Thyroid gland (tissue), 4 donors: Measurements from ENCODE around the gene MREG. TPM values are rescaled to one million over a fixed set of nuclear protein-coding genes. Genes with fewer than 3 reads are reported as not detected.

Experiments used
- DNase-seq, 2 donors: peaks; one replicate each; pipeline ENCODE4 v3.0.0-alpha.2; 2019
- H3K27ac ChIP-seq, 3 donors: fragments of 200-600 bp; sonication (generic); 1 replicate in 2 of 3; 2 replicates in 1 of 3; pipeline ENCODE4 v1.5.1; 2016 to 2019; ENCODE audit warnings: mild to moderate bottlenecking in 1 of 3, moderate library complexity in 1 of 3
- H3K27me3 ChIP-seq: fragments of 200-600 bp; sonication (generic); one replicate; pipeline ENCODE4 v1.5.1; 2019
- H3K36me3 ChIP-seq, 2 donors: fragments of 200-600 bp; sonication (generic); one replicate each; pipeline ENCODE4 v1.5.1; 2016 to 2019
- H3K4me1 ChIP-seq, 2 donors: fragments of 200-600 bp; sonication (generic); one replicate each; pipeline ENCODE4 v1.5.1; 2017 to 2019
- H3K4me3 ChIP-seq, 3 donors: fragments of 200-600 bp; sonication (generic); replicated peaks in 1 of 3; 1 replicate in 2 of 3; 2 replicates in 1 of 3; pipeline ENCODE4 v1.5.1; 2016; ENCODE audit warnings: mild to moderate bottlenecking in 1 of 3
- H3K9me3 ChIP-seq: fragments of 200-600 bp; sonication (generic); one replicate; pipeline ENCODE4 v1.5.1; 2017
- CTCF ChIP-seq, 6 experiments: fragments of 200-600 bp in 3 of 6; fragments of 450-650 bp in 3 of 6; sonication (generic) in 3 of 6; IDR thresholded peaks; one replicate each; pipeline ENCODE4 v1.5.1; 2016 to 2019; ENCODE audit warnings: antibody characterized with exemption in 6 of 6, mild to moderate bottlenecking in 2 of 6, inconsistent platforms in 1 of 6, moderate library complexity in 1 of 6
- POLR2A ChIP-seq, 2 donors: fragments of 450-650 bp; IDR thresholded peaks; one replicate each; pipeline ENCODE4 v1.6.1; 2017; ENCODE audit warnings: antibody characterized with exemption in 2 of 2, mild to moderate bottlenecking in 2 of 2, moderate library complexity in 1 of 2
- WGBS, 2 donors: methylation state at CpG; one replicate each; pipeline ENCODE4 v1.1.5; 2017; 5-methylcytosine and 5-hydroxymethylcytosine counted together
- intact Hi-C: fragments of 100-400 bp; cut with DNase I; formaldehyde crosslinking; loops from one replicate; pipeline ENCODE4 v1.15.1; 2023
- total RNA-seq, 4 donors: library from RNA; depleted of rRNA; stranded (reverse); fragments of >200 nt; gene quantifications; one replicate each; pipeline ENCODE4 v1.2.3, GENCODE V29; 2016

Gene MREG
- total RNA-seq, 4 donors from 2014 or later, result 4.4 to 5.4 (median 5.2) TPM

GRCh38 chr2:216024779-216025336 is 11.5 kb upstream of the MREG start:
- WGBS, 2 donors, result 94 to 97% methylated on average over 7 of the region's 7 CpGs
- no peak for TF ChIP-seq POLR2A (IDR thresholded peaks at IDR 0.05)
- no peak for TF ChIP-seq CTCF (IDR thresholded peaks at IDR 0.05)

DNA sequence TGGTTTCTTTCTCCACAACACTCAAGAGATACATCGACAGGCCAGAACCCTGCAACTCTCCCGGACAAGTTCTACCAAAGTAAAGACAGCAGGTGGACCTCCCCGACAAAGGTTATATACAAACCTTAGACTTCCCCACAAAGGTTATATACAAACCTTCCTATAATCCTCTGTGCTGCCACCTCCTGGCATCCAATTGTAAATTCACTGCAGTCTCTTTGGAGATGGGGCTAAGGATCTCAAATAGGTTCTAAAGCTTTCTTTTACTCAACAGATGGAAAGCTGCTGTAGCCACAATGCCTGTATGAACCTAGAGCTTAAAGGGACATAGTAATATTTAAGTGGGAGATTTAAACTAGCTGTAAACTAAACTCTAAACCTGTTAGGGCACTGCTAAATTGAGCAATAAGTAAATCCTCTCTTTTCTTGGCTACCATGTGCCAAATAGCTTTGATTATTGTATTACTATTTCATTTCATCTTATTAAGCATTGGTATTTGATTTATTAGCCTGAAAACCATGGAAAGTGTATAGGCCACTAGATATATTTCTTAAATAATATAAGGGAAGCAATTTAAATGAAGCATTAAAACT is 9.8 kb upstream of the MREG start:
- H3K4me3 ChIP-seq, result no peak overlapping the region
- no peak overlapping the region for H3K27ac ChIP-seq
- no peaks in the 10 kb centered on the region for H3K36me3 ChIP-seq
- intact Hi-C loops, result no loop called here
- WGBS, 2 donors, result 23 to 25% methylated on average over 3 of the region's 3 CpGs
- no peaks in the 10 kb centered on the region for H3K4me1 ChIP-seq
- TF ChIP-seq CTCF (IDR thresholded peaks at IDR 0.05) (peak in 5 of 6 experiments; percentile 15 to 64 (median 41)), POLR2A (IDR thresholded peaks at IDR 0.05) (no peak)
- DNase-seq, result peak; percentile 38 to 46
- H3K9me3 ChIP-seq, result no peaks in the 10 kb centered on the region
- no peaks in the 10 kb centered on the region for H3K27me3 ChIP-seq

More at GRCh38 chr2:216024779-216025336, 11.5 kb upstream of the MREG start:
- Histone ChIP-seq H3K4me1 (no peaks in the 10 kb centered on the region), H3K4me3 (no peak overlapping the region), H3K36me3 (peaks cover 3 to 6% of the 10 kb centered on the region in 2 donors), H3K27ac (no peak overlapping the region), H3K9me3 (no peaks in the 10 kb centered on the region), H3K27me3 (no peaks in the 10 kb centered on the region)
- intact Hi-C loops, result no loop called here
- DNase-seq, result no peak

DNA sequence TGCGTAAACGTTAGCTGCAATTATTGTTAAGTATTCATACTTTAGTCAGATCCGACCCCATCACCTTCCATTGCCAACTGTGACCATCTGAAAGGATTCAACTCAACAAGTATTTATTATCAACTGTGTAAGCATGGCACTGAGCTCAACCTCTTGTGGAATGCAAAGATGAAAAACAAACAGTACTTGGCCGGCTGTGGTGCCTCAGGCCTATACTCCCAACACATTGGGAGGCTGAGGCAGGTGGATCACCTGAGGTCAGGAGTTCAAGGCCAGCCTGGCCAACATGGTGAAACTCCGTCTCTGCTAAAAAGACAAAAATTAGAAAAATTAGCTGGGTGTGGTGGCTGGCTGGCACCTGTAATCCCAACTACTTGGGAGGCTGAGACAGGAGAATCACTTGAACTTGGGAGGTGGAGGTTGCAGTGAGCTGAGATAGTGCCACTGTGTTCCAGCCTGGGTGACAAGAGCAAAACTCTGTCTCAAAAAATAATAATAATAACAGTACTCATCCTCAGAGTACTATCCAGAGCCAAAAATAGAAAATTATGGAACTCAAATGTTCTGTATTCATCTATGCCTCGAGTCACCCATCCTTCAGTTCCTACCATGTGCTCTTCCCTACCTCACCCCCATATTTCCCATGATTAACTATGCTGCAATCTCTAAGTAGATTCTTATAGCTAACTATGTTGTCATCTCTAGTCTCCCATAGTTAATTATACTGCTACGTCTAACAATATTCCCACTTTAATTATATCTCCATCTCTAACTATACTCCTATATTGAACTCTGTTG is 8.6 kb upstream of the MREG start:
- Histone ChIP-seq H3K9me3 (no peaks in the 10 kb centered on the region), H3K27ac (no peak overlapping the region), H3K36me3 (no peaks in the 10 kb centered on the region), H3K4me1 (no peaks in the 10 kb centered on the region), H3K4me3 (no peak overlapping the region), H3K27me3 (no peaks in the 10 kb centered on the region)
- WGBS, 2 donors, result 89 to 90% methylated on average over 7 of the region's 7 CpGs
- no peak for DNase-seq
- intact Hi-C loops, result no loop called here
- TF ChIP-seq CTCF (IDR thresholded peaks at IDR 0.05) (no peak), POLR2A (IDR thresholded peaks at IDR 0.05) (no peak)

- no peak for DNase-seq
- Histone ChIP-seq H3K9me3 (no peaks in the 10 kb centered on the region), H3K4me1 (peaks cover 0 to 6% of the 10 kb centered on the region in 2 donors), H3K4me3 (no peak overlapping the region), H3K36me3 (no peaks in the 10 kb centered on the region), H3K27ac (no peak overlapping the region), H3K27me3 (no peaks in the 10 kb centered on the region)
- TF ChIP-seq CTCF (IDR thresholded peaks at IDR 0.05) (no peak), POLR2A (IDR thresholded peaks at IDR 0.05) (no peak)
- intact Hi-C loops, result no loop called here
- 95% methylated on average over 3 of the region's 3 CpGs for WGBS, 2 donors
Observed at GRCh38 chr2:216018709-216019108, 5.4 kb upstream of the MREG start.

DNA sequence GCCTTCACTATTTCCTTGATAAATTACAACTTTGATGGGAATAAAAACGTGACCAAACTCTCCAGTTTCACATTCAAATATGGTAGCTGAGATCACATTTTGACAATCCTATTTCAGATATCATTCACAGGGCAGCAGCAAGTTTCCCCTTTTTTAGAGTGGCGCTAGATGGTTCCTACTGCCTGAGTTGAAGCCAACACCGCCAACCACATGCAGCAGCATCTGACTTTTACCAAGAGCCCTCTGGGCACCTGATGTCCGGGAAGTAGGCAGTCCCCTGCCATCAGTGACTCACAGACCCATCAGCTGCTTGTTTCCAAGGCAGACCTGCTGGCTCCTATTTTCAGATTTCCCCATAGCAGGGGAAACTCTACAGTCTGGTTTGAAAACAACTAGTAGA is 4.0 kb upstream of the MREG start:
- no peak overlapping the region for H3K27ac ChIP-seq
- H3K27me3 ChIP-seq, result no peaks in the 10 kb centered on the region
- no peak for DNase-seq
- no peaks in the 10 kb centered on the region for H3K9me3 ChIP-seq
- TF ChIP-seq POLR2A (IDR thresholded peaks at IDR 0.05), result no peak
- TF ChIP-seq CTCF (IDR thresholded peaks at IDR 0.05), result no peak
- peaks cover 3 to 8% of the 10 kb centered on the region in 2 donors for H3K4me1 ChIP-seq
- intact Hi-C loops, result no loop called here
- 88 to 91% methylated on average over 4 of the region's 4 CpGs for WGBS, 2 donors
- no peaks in the 10 kb centered on the region for H3K36me3 ChIP-seq
- H3K4me3 ChIP-seq, result no peak overlapping the region
